GM19239 (cell line): Measurements from ENCODE around the gene FOXJ1.
A peak's percentile ranks its signal among the peaks of the same experiment; 100 is the strongest.
"Not testable (repeated sequence)": the region's sequence is repeated elsewhere in the genome, so short reads cannot be mapped to it uniquely, and the experiment has no call there.

Source experiments
- DNase-seq: peaks from one replicate; pipeline ENCODE4 v3.0.0; 2011; ENCODE audit warnings: low spot score; ENCODE audit not compliant: insufficient read length
- FAIRE-seq: peaks from 2 replicates; lab custom pipeline; 2011; peaks lifted over from hg19 to GRCh38; lab: Jason Lieb, UNC

The FOXJ1 gene, protein sequence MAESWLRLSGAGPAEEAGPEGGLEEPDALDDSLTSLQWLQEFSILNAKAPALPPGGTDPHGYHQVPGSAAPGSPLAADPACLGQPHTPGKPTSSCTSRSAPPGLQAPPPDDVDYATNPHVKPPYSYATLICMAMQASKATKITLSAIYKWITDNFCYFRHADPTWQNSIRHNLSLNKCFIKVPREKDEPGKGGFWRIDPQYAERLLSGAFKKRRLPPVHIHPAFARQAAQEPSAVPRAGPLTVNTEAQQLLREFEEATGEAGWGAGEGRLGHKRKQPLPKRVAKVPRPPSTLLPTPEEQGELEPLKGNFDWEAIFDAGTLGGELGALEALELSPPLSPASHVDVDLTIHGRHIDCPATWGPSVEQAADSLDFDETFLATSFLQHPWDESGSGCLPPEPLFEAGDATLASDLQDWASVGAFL

DNA sequence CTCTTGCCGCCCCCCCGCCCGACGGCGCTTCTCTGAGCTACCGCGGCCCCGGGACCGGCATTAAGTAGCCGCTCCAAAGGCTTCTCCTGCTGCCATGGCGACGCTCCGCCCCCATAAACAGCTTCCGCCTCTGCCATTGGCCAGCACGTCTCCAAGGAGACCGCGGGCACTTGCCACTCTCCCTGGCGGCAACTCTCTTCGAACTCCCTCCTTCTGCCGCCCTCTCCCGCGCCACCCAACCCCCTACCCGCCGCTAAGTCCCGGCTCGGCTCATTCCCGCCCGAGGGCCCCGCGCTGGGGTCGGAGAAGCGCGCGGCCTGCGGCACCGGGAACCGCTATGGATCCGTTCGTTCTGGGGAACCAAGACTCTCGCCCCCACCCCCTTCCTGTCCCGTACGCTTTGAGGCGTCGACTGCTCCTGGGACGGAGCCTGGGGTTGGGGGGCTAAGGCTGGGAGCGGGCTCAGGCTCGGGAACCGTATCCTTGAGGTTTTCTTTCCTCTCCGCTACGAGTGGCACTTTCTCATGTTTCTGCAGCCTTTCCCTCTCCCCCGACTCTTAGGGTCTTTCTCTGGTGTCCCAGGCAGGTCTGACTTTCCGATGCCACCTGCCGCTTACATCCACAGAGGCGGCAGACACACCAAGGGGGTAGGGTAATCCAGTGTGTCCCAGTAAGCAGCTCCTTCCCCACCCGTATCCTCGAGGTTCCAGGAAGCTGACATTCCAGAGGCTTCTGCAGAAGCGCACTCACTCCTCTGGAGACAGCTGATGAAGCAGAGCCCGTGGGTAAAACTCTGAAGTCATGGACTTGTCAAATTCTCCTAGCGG lies at the start of gene FOXJ1:
Gene FOXJ1, minus strand, starts transcription at position 34 of the 827 bp plus-strand sequence. CDS start 850 bp downstream, outside the sequence.
- DNase-seq = peak; percentile 99

GRCh38 chr17:76189741-76190140 lies 48.7 kb upstream of the FOXJ1 start:
- FAIRE-seq (no peak), DNase-seq (no peak)

More for the DNA sequence above, at the start of gene FOXJ1:
- FAIRE-seq = peak; percentile 95

DNA sequence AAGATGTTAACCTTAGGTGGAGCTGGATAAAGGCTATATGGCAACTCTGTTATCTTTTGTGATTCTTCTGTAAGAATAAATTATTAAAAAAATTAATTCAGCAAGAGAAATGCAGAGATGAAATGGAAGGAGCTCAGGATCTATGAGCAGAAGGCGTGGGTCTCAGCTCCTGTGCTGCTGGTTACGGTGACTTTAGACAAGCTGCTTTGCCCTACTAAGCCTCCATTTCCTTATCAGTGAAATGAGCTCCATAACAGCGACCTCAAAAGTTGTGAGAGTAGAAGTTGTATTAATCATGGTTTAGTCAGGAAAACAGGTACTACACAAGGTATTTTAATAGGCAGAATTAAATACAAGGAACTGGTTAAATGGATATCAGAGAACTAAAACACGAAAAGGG lies 48.2 kb upstream of the FOXJ1 start:
- FAIRE-seq = no peak

DNA sequence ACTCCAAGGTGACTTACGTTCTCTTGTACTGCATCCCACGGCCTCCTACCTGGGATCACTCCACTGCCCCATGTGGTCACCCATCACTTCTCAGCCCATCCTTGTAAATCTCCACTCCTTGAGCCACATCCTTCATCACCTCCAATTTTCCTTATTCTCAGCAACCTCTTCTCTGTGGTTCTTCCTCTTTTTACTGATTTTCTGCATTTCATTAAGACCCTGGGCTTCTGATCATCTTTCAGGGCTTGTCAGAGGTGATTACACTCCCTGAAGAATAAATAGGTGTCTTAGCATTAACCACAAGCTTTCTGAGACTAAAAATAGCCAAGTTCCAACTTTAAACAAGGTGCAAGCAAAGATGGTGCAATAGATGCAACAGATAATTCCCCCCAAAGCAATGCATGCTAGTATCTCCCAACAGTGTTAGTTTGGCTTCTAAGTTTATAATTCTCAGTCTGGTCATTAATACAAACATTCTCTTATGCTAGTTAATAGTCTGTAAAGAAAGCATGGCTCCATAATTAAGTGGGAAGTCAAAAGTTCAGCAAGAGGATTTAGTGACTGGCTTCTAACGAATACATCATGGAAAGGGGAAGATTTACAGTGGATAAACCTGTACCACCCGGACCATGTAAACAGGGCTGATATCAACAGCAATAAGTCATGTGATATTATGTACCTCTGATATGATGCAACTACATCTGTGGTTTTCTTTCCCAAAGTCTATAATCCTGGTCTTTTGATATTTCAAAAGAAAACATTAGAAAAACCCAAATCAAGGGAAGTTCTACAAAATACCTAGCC lies 47.4 kb upstream of the FOXJ1 start:
- peak; percentile 96 for FAIRE-seq
- DNase-seq = no peak

More for the DNA sequence above, 48.2 kb upstream of the FOXJ1 start:
- no peak for DNase-seq

DNA sequence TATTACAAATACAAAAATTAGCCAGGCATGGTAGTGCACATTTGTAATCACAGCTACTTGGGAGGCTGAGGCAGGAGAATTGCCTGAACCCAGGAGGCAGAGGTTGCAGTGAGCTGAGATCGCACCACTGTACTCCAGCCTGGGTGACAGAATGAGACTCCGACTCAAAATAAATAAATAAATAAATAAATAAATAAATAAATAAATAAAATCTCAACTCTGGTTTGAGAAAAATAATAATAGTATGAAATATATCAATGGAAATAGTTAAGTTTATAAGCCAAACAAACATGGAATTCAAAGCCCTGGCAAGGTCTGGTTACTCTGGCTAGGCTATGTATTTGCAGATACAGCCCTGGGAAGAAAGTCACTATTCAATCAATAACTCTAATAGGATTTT lies 45.7 kb upstream of the FOXJ1 start:
- not testable (repeated sequence) for DNase-seq, FAIRE-seq

- DNase-seq (no peak), FAIRE-seq (no peak)
Observed at GRCh38 chr17:76184290-76184689, 43.2 kb upstream of the FOXJ1 start.

DNA sequence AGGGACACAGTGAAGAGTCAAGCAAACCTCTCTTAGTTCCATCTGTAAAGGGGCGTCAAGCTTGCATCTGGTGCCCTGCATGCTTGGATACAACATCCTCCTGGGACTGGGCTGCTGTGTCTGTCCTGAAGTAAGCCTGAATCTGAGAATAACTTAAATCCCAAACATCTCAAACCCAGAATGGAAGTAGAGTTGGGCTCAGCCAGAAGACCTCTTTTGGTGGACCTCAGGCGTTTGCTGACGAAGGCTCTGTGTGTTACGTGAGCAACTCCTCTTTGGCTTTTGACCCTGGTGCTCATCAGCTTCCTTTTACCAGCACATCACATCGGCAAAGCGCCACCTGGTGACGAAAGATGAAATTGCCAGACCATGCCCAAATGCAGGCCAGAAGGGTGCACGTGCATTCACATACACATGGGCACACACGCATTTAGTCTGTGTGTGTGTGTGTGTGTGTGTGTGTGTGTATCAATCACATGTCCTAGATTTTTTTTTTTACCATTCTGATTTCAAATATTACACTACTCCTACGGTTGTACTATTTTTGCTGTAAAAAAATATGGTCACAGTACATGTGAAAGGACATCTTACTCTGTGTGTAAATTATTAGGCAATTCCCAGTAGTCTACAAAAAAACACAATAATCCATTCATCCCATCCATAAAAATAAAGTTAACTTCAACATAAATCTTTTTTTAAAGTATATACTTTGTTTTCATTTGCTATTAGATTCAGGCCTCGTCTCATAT lies 41.1 kb upstream of the FOXJ1 start:
- FAIRE-seq (peak; percentile 98), DNase-seq (peak; percentile 82)

GRCh38 chr17:76179496-76180467 lies 38.7 kb upstream of the FOXJ1 start:
- peak; percentile 30 for DNase-seq
- FAIRE-seq = peak; percentile 96

DNA sequence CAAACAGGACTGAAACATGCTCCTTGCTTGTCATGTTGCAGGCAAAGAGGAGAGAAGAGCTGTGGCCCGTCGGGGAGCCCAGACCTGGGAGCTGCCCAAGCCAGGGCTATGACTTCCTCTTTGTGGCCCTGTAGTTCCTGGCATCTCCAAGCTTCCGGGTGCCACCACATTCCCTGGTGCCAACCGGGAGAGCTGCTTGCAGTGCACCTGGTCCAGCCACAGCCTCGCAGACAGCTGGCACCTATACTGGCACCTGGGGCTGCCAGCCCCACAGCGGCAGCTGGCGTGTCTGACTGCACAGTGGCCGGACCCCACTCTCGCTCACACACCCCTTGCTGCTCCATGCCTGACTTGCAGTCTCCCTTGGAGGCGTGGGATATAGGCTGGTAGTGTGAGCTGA lies 37.1 kb upstream of the FOXJ1 start:
- no peak for DNase-seq
- no peak for FAIRE-seq

- FAIRE-seq (no peak), DNase-seq (no peak)
Observed at GRCh38 chr17:76176701-76177574, 35.9 kb upstream of the FOXJ1 start.

DNA sequence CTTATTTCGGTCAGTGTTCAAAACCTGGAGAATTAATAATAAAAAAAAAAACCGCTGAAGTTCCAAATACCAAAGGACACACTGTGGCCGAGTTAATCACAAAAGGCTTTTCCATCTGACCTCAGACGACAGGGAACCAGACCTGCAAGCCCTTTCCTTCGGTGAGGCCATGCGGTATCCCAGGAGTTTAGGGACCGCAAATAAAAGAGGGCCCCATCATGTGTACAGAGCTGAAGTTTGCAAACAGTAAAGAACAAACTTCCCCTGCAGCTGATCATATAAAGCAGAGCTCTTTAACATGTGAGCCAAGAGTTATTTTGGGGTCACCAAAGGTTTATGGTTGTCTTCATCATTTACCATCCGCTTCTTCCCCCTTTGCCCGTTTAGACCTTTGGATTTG lies 33.0 kb upstream of the FOXJ1 start:
- DNase-seq = no peak
- FAIRE-seq = no peak

GRCh38 chr17:76173474-76173873 lies 32.4 kb upstream of the FOXJ1 start:
- DNase-seq (no peak), FAIRE-seq (no peak)

GRCh38 chr17:76171706-76172105 lies 30.7 kb upstream of the FOXJ1 start:
- FAIRE-seq = no peak
- no peak for DNase-seq

DNA sequence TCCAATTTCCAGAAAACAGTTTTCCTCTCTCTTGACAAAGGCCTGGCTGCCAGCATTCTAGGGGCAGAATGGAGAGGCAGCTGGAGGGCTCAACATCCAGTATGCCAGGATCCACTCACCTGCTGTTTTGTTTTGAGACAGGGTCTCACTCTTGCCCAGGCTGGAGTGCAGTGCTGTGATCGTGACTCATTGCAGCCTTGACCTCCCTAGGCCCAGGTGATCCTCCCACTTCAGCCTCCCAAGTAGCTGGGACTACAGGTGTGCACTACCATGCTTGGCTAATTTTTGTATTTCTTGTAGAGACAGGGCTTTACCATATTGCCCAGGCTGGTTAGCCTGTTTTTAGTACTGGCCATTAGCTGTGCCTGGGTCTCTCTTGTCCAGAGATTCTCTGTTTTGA lies 29.1 kb upstream of the FOXJ1 start:
- DNase-seq (no peak), FAIRE-seq (no peak)

DNA sequence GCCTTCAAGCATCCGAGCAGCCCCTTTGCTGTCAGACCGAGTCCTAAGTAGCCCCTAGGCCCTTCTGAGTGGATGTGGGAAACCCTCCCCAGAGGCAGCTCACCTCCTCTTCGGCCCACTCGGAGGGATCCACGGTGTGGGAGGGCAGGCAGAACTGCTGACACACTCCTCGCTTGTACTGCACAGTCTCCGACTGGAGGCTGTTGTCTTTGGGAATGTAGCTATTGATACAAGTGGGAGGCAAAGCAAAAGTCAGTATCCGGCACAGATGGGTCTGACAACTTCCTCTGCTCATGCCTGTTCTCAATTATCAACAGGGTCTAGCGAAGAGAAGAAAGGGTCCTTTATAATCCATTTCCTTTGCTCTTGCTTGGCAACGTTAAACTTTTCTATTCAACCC lies 25.9 kb upstream of the FOXJ1 start:
- FAIRE-seq (no peak), DNase-seq (no peak)

- DNase-seq (no peak), FAIRE-seq (no peak)
Observed at GRCh38 chr17:76166168-76166567, 25.1 kb upstream of the FOXJ1 start.

DNA sequence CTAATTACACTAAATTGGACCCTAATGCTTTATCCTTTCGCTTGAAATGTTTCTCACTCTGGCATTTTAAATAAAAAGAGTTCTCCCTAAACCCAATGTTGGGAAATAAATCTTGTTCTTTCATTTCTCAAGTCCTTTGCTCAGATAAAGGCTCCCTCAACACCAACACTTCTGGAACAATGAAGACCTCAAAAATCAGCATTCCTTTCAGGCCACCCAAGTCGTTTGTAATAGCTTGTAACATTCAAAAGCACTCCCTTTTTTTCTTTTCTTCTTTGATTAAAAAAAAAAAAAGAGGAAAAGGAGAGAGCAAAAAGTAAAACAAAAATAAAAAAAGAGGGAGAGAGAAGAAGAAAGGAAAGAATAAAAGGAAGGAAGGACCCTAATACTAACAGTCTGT lies 23.3 kb upstream of the FOXJ1 start:
- no peak for FAIRE-seq
- DNase-seq = no peak

- DNase-seq (no peak), FAIRE-seq (no peak)
Observed at GRCh38 chr17:76163919-76164318, 22.9 kb upstream of the FOXJ1 start.
